Measurements from ENCODE around the gene ZBTB16.

GRCh38 chr11:114287154-114287553 is 227.6 kb downstream of the ZBTB16 start:
- no peak for TF ChIP-seq CTCF (conservative IDR thresholded peaks at IDR 0.05)
- TF ChIP-seq EZH2 (IDR thresholded peaks at IDR 0.05; ENCODE audit: low read depth), result no peak
